ENCODE measurements around the gene RBKS.

RBKS gene

DNA sequence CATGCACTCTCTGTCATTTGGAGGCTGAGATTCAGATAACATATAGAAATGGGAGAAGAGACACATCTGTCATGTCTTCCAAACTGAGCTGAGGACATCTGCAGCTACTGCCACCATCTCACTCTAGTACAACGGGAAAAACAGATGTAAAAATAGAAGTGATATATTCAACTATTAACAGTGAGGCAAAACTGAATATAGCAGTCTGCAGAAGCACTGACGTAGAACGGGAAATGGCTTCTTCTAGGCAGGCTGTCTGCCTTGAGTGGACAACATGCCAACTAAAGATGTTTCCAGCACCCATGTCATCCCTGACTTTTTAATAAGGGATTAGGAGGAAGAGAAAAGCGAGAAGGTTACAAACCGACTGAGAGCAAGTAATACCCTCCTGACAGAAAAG lies 67.1 kb downstream of the RBKS start:
- no peak overlapping the region for H3K27ac ChIP-seq
- no peak for DNase-seq
- peaks cover 11% of the 10 kb centered on the region for H3K9me3 ChIP-seq (ENCODE audit: severe bottlenecking)
- no peak overlapping the region for H3K4me3 ChIP-seq (ENCODE audit: low read depth, low read length)
- H3K36me3 ChIP-seq = no peaks in the 10 kb centered on the region
- TF ChIP-seq, protein P1, sequence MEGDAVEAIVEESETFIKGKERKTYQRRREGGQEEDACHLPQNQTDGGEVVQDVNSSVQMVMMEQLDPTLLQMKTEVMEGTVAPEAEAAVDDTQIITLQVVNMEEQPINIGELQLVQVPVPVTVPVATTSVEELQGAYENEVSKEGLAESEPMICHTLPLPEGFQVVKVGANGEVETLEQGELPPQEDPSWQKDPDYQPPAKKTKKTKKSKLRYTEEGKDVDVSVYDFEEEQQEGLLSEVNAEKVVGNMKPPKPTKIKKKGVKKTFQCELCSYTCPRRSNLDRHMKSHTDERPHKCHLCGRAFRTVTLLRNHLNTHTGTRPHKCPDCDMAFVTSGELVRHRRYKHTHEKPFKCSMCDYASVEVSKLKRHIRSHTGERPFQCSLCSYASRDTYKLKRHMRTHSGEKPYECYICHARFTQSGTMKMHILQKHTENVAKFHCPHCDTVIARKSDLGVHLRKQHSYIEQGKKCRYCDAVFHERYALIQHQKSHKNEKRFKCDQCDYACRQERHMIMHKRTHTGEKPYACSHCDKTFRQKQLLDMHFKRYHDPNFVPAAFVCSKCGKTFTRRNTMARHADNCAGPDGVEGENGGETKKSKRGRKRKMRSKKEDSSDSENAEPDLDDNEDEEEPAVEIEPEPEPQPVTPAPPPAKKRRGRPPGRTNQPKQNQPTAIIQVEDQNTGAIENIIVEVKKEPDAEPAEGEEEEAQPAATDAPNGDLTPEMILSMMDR (IDR thresholded peaks at IDR 0.05; ENCODE audit: low read depth, low read length) = no peak
- H3K27me3 ChIP-seq (ENCODE audit: insufficient read depth, low read depth, severe bottlenecking) = no peaks in the 10 kb centered on the region

DNA sequence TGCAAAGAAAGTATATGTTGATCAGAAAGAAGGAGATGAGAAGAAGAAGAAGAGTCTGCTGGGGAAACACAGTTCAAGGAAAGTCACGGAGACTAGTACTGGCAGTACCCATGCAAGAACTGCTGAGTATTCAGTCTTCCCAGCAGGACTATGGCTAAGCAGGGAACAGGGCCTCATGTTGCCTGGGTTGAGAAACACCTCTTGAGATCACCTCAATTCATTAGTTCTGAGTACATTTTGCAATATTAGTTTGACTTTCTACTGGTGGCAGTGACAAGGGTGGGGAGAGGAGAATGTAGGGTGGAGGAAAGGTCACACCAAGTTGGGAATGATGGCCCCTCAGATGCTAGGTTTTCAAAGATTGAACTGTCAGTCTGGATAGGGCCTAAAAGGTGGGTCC lies 68.1 kb downstream of the RBKS start:
- DNase-seq = no peak
- Histone ChIP-seq H3K36me3 (no peaks in the 10 kb centered on the region), H3K4me3 (ENCODE audit: low read depth, low read length) (no peak overlapping the region), H3K27ac (no peak overlapping the region), H3K27me3 (ENCODE audit: insufficient read depth, low read depth, severe bottlenecking) (no peaks in the 10 kb centered on the region), H3K9me3 (ENCODE audit: severe bottlenecking) (peaks cover 11% of the 10 kb centered on the region)
- TF ChIP-seq, protein P1 (IDR thresholded peaks at IDR 0.05; ENCODE audit: low read depth, low read length) = no peak

DNA sequence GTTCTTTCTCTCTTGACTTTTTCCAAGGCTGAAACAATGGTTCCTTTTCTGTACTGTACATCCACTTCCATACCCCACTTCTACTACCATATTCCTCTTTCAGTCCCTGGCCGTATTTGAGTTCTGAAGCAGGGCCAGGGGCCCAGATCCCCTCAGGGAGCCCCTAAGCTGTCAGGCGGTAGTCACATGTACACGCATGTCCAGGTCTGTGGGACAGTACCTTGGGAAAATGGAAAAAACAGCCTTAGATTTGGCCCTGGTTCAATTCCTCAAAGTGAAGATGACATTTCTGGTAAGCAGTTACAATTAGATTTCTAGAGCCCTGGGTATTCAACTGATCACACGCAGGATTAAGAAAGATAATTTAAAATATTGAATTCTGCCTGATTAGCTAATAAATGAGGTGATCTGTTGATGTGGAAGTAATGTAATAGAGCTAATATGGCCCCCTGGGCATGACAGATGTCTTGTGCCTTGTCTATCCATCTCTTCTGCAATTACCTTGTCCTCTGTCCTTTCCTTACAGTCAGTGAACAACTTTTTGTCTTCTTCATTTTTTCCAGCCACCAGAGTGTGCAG lies 74.2 kb downstream of the RBKS start:
- TF ChIP-seq, protein P1 (IDR thresholded peaks at IDR 0.05; ENCODE audit: low read depth, low read length) = no peak
- Histone ChIP-seq H3K27me3 (ENCODE audit: insufficient read depth, low read depth, severe bottlenecking) (no peaks in the 10 kb centered on the region), H3K4me3 (ENCODE audit: low read depth, low read length) (no peak overlapping the region), H3K36me3 (no peaks in the 10 kb centered on the region), H3K27ac (no peak overlapping the region), H3K9me3 (ENCODE audit: severe bottlenecking) (no peaks in the 10 kb centered on the region)
- no peak for DNase-seq

DNA sequence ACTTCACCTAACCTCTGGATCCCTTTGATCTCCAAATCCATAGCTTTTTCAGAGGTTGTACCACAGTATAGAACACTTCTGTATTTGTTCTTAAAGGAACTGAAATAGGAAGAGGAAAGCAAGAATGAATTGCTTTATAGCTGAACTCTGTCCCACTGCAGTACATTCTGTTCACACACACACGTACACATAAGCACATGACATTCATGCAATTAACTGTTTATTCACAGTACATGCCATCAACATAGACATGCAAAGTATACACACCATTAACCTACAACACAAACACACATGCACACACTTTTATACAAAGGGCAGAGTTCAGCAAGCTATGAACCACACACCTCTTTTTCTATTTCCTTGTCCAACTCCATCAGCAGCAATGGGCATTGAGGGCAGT lies 75.4 kb downstream of the RBKS start:
- no peak for DNase-seq
- no peaks in the 10 kb centered on the region for H3K36me3 ChIP-seq
- no peaks in the 10 kb centered on the region for H3K27me3 ChIP-seq (ENCODE audit: insufficient read depth, low read depth, severe bottlenecking)
- no peaks in the 10 kb centered on the region for H3K9me3 ChIP-seq (ENCODE audit: severe bottlenecking)
- H3K4me3 ChIP-seq (ENCODE audit: low read depth, low read length) = no peak overlapping the region
- TF ChIP-seq, protein P1 (IDR thresholded peaks at IDR 0.05; ENCODE audit: low read depth, low read length) = no peak
- no peak overlapping the region for H3K27ac ChIP-seq

DNA sequence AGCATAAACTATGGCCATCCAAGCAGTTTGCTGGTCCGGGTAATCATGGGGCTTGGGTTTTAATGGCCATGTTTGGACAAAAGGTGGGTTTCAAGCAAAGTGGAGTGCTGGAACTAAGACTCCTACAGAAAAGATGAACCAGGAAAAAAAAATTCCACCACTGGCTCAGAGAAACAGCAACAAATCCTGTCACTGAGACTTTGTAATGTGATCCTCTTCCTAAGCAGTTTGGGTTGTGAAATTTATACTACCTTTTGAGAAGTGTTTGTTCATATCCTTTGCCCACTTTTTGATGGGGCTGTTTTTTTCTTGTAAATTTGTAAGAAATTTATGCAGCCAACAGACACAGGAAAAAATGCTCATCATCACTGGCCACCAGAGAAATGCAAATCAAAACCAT lies 78.4 kb downstream of the RBKS start:
- H3K4me3 ChIP-seq (ENCODE audit: low read depth, low read length) = no peak overlapping the region
- H3K9me3 ChIP-seq (ENCODE audit: severe bottlenecking) = no peaks in the 10 kb centered on the region
- TF ChIP-seq, protein P1 (IDR thresholded peaks at IDR 0.05; ENCODE audit: low read depth, low read length) = no peak
- no peak for DNase-seq
- no peaks in the 10 kb centered on the region for H3K27me3 ChIP-seq (ENCODE audit: insufficient read depth, low read depth, severe bottlenecking)
- no peak overlapping the region for H3K27ac ChIP-seq
- H3K36me3 ChIP-seq = no peaks in the 10 kb centered on the region

DNA sequence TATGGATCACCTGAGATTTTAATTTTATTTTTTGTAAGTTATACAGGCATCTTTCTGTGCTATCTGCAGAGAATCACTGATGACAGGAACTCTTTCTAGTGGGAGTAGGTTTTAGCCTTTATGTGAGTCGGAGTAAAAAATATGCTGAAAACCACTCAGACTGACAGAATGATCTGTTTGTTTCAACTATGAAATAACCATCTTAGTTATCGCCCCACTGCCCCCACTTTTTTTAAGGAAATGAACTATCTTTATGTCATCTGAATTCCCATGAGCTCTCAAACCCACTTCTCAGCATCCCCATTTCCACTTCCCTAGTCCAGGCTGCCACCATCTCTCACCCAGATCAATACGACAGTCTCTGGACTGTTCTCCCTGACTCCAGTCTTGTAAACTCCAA lies 79.7 kb downstream of the RBKS start:
- H3K27ac ChIP-seq = no peak overlapping the region

More for the DNA sequence above, 79.7 kb downstream of the RBKS start:
- no peak for DNase-seq
- TF ChIP-seq, protein P1 (IDR thresholded peaks at IDR 0.05; ENCODE audit: low read depth, low read length) = no peak
- Histone ChIP-seq H3K27me3 (ENCODE audit: insufficient read depth, low read depth, severe bottlenecking) (no peaks in the 10 kb centered on the region), H3K36me3 (no peaks in the 10 kb centered on the region), H3K4me3 (ENCODE audit: low read depth, low read length) (no peak overlapping the region), H3K9me3 (ENCODE audit: severe bottlenecking) (no peaks in the 10 kb centered on the region)

Data from WERI-Rb-1 (cell line).